ENCODE data around the gene SSR1. TPM values are rescaled to one million over a fixed set of nuclear protein-coding genes. Genes with fewer than 3 reads are reported as not detected.
"Not testable (repeated sequence)": the region's sequence is repeated elsewhere in the genome, so short reads cannot be mapped to it uniquely, and the experiment has no call there.

The SSR1 gene
- total RNA-seq = 100 to 1,000 TPM in 2 of 6 donors, 10 to 100 TPM in 4; 14.5 to 135 (median 57.7) TPM

DNA sequence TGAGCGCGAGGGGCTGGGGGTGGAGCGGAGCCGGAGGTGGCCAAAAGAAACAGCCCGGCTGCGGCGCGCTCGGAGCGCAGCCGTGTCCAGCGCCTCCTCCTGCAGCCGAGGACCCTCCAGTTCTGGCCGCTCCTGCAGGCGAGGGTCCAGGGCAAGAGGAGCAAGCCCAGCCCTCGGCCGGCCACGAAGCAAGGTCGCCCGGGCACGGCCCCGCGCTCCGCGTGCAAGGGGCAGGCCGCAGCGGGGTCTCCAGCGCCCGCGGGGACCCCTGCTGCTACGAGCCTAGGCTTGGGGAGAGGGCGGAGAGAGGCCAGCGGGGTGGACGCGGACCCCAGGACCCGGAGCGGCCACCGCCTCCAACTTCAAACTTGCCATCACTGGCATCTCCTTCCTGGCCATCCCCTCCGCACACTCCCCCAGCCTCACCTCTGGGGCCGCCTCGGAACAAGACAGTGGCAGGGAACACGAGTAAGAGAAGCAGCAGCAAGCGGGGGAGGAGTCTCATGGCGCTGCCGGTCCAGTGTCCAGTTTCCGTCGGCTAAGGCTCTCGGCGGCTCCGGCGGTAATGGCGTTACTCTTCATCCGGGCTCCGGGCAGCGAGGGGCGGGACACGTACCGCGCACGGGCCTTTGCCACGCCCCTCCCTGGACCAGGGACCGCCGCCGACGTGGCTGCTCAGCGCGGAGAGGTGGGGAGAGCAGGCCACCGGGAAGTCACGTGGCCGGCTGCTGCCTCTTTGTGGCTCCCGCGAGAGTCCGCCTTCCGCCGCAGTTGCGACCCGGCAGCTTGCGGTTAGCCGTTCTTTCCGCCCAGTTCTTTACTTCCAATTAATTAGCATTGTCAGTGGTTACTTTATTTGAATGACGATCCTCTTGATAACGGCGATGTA lies at the start of gene SSR1:
TSS of gene SSR1 (minus strand) at position 584 of the 889 bp plus-strand sequence. CDS start at position 505, 79 bp downstream.
- 0 to 1% methylated on average over 23 to 55 of the region's 83 CpGs for WGBS, 2 donors
- TF ChIP-seq POLR2AphosphoS5 (IDR thresholded peaks at IDR 0.05) (peak; percentile 87 to 93), POLR2A (IDR thresholded peaks at IDR 0.05) (peak in 3 of 4 donors; percentile 36 to 90 (median 69)), EP300 (IDR thresholded peaks at IDR 0.05) (peak in 1 of 4 donors; percentile 91), CTCF (IDR thresholded peaks at IDR 0.05) (peak in 1 of 6 experiments; percentile 18)
- H3K9me3 ChIP-seq = no peaks in the 10 kb centered on the region
- DNase-seq (peak; percentile 98 to 99), ATAC-seq (ENCODE audit: low FRiP score in 2 of 2) (peak; percentile 100)
- H3K27ac ChIP-seq = peak within 1 kb of the TSS; percentile 92 to 97 (median 96)
- H3K27me3 ChIP-seq = no peaks in the 10 kb centered on the region
- H3K36me3 ChIP-seq = peaks cover 0 to 24% (median 15%) of the 10 kb centered on the region in 4 donors
- peaks cover 15 to 38% (median 32%) of the 10 kb centered on the region in 4 donors for H3K4me1 ChIP-seq
- H3K4me3 ChIP-seq = peak within 1 kb of the TSS; percentile 90 to 100 (median 100)

GRCh38 chr6:7351916-7352315 lies 38.9 kb upstream of the SSR1 start:
- H3K27me3 ChIP-seq; H3K4me1 ChIP-seq; H3K9me3 ChIP-seq; H3K27ac ChIP-seq; ATAC-seq (ENCODE audit: low FRiP score in 2 of 2); DNase-seq; H3K36me3 ChIP-seq; H3K4me3 ChIP-seq: not testable (repeated sequence)
- 48 to 58% methylated on average over 3 of the region's 3 CpGs for WGBS, 2 donors

DNA sequence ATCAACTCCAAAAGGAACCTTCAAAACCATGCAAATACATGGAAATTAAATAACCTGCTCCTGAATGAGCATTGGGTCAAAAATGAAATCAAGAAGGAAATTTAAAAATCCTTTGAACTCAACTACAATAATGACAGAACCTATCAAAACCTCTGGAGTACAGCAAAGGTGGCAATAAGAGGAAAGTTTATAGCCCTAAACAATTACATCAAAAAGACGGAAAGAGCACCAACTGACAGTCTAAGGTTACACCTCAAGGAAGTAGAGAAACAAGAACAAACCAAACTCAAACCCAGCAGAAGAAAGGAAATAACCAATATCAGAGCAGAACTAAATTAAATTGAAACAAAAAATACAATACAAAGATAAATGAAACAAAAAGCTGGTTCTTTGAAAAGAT lies 37.6 kb upstream of the SSR1 start:
- not testable (repeated sequence) for H3K4me1 ChIP-seq; H3K36me3 ChIP-seq; H3K4me3 ChIP-seq; H3K27ac ChIP-seq; ATAC-seq (ENCODE audit: low FRiP score in 2 of 2); DNase-seq; H3K27me3 ChIP-seq; H3K9me3 ChIP-seq
- WGBS, 2 donors = 91 to 100% methylated on average over 1 of the region's 1 CpG

DNA sequence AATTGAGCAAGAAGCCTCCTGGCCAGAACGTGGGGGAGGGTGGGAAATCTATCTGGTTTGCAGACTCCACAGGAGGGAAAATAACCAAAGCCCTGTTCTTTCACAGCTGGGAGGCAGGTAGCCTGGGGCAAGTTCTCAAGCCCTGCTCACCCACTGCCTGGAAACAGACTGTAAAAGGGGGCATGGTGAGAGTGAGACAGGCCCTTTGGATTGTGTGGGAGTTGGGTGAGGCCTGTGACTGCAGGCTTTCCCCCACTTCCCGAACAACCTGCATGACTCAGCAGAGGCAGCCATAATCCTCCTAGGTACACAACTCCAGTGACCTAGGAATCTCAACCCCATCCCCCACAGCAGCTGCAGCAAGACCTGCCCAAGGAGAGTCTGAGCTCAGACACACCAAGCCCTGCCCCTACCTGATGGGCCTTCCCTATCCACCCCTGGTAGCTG lies 34.6 kb upstream of the SSR1 start:
- H3K9me3 ChIP-seq; H3K4me3 ChIP-seq; H3K27me3 ChIP-seq; H3K36me3 ChIP-seq; H3K4me1 ChIP-seq; DNase-seq; H3K27ac ChIP-seq; ATAC-seq (ENCODE audit: low FRiP score in 2 of 2): not testable (repeated sequence)
- 17 to 49% methylated on average over 1 to 2 of the region's 2 CpGs for WGBS, 2 donors

DNA sequence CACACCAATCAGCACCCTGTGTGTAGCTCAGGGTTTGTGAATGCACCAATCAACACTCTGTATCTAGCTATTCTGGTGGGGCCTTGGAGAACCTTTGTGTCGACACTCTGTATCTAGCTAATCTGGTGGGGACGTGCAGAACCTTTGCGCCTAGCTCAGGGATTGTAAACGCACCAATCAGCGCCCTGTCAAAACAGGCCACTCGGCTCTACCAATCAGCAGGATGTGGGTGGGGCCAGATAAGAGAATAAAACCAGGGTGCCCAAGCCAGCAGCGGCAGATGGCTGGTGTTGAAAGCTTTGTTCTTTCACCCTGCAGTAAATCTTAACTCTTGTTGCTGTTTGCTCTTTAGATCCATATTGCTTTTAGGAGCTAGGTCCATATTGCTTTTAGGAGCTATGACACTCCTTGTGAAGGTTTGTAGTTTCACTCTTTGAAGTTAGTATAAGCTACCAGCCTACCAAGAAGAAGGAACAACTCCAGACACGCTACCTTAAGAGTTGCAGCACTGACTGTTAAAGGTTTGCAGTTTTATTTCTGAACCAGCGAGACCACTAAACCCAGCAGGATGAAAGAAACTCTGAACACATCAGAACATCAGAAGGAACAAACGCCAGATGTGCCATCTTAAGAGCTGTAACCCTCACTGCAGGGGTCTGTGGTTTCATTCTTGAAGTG lies 31.9 kb upstream of the SSR1 start:
- H3K27ac ChIP-seq; H3K27me3 ChIP-seq; ATAC-seq (ENCODE audit: low FRiP score in 2 of 2); H3K36me3 ChIP-seq; H3K4me3 ChIP-seq; H3K9me3 ChIP-seq; H3K4me1 ChIP-seq; DNase-seq: not testable (repeated sequence)
- 88 to 89% methylated on average over 9 to 10 of the region's 10 CpGs for WGBS, 2 donors

- no peak for ATAC-seq (ENCODE audit: low FRiP score in 2 of 2)
- H3K4me1 ChIP-seq = no peaks in the 10 kb centered on the region
- 69 to 93% methylated on average over 21 to 26 of the region's 29 CpGs for WGBS, 2 donors
- H3K4me3 ChIP-seq = no peak overlapping the region
- TF ChIP-seq POLR2A (IDR thresholded peaks at IDR 0.05) = no peak
- TF ChIP-seq EP300 (IDR thresholded peaks at IDR 0.05) = no peak
- no peak for TF ChIP-seq POLR2AphosphoS5 (IDR thresholded peaks at IDR 0.05)
- no peak for TF ChIP-seq CTCF (IDR thresholded peaks at IDR 0.05)
- H3K36me3 ChIP-seq = no peaks in the 10 kb centered on the region
- H3K27ac ChIP-seq = no peak overlapping the region
- no peaks in the 10 kb centered on the region for H3K27me3 ChIP-seq
- peak in 1 of 2 donors; percentile 83 for DNase-seq
- H3K9me3 ChIP-seq = no peaks in the 10 kb centered on the region
Observed at GRCh38 chr6:7343546-7344475, 30.8 kb upstream of the SSR1 start.
